Vagina (tissue), 2 donors: ENCODE data around the gene EP400. TPM values are rescaled to one million over a fixed set of nuclear protein-coding genes. Genes with fewer than 3 reads are reported as not detected.

Source experiments
- DNase-seq, 2 donors: peaks; one replicate each; pipeline ENCODE4 v3.0.0-alpha.2; 2017; ENCODE audit errors: extremely low spot score in 2 of 2
- H3K27ac ChIP-seq: fragments of 200-600 bp; sonication (generic); one replicate; pipeline ENCODE4 v1.5.1; 2019
- H3K27me3 ChIP-seq: fragments of 200-600 bp; sonication (generic); one replicate; pipeline ENCODE4 v1.5.1; 2019
- H3K36me3 ChIP-seq, 2 donors: fragments of 200-600 bp; sonication (generic); one replicate each; pipeline ENCODE4 v1.5.1; 2017 to 2019
- H3K4me1 ChIP-seq: fragments of 200-600 bp; sonication (generic); one replicate; pipeline ENCODE4 v1.5.1; 2019
- H3K4me3 ChIP-seq, 2 donors: fragments of 200-600 bp; sonication (generic); 1 replicate in 1 of 2; 2 replicates in 1 of 2; pipeline ENCODE4 v1.5.1; 2016 to 2019
- H3K9me3 ChIP-seq: fragments of 200-600 bp; sonication (generic); one replicate; pipeline ENCODE4 v1.5.1; 2019
- CTCF ChIP-seq, 3 experiments: fragments of 450-650 bp in 2 of 3; fragments of 200-600 bp in 1 of 3; sonication (generic) in 1 of 3; IDR thresholded peaks; one replicate each; pipeline ENCODE4 v1.5.1; 2017 to 2019; ENCODE audit warnings: antibody characterized with exemption in 3 of 3, mild to moderate bottlenecking in 2 of 3, moderate library complexity in 2 of 3
- POLR2A ChIP-seq, 2 donors: fragments of 450-650 bp; IDR thresholded peaks; one replicate each; pipeline ENCODE4 v1.6.1; 2017; ENCODE audit warnings: antibody characterized with exemption in 2 of 2, mild to moderate bottlenecking in 2 of 2, moderate library complexity in 2 of 2
- POLR2AphosphoS5 ChIP-seq, 2 donors: sonication (generic); formaldehyde crosslinking; IDR thresholded peaks; one replicate each; pipeline ENCODE4 v1.9.0; 2017; ENCODE audit warnings: antibody characterized with exemption in 2 of 2, mild to moderate bottlenecking in 2 of 2, low read depth in 1 of 2; ENCODE audit not compliant: insufficient read depth in 1 of 2
- intact Hi-C: fragments of 100-400 bp; cut with DNase I; formaldehyde crosslinking; loops from one replicate; pipeline ENCODE4 v1.15.1; 2023
- total RNA-seq: library from RNA; depleted of rRNA; stranded (reverse); fragments of >200 nt; gene quantifications from one replicate; pipeline ENCODE4 v1.2.3, GENCODE V29; 2016

The EP400 gene
- total RNA-seq, 1 donor from 2014 or later, result 35.6 TPM

DNA sequence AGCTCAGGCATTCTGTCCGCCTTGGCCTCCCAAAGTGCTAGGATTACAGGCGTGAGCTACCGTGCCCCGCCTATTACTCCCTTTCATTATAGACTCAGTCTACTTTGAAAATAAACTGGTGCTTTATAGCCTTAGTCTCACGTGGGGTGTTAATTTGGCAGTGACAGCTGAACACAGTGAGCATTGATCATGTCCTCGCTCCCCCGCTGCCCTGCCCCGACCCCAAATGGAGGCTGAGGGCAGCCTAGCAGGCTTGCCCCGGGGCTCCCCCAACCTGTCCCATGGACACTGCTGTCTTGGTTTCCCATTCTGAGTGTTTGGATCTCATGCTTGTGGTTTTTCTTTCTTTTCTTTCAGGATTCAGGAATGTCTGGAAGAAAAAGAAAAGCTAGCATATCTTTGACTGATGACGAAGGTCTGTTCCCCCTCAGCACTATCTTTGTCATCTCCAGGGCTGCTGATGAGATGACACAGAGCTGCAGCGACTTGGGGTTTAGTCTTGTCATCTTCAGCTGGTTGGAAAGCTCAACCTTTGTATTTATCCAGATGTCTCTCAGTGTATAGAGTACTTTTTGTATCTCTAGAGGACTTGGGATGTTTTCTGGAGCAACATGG lies 42.2 kb downstream of the EP400 start:
- DNase-seq, result no peak
- no peak overlapping the region for H3K27ac ChIP-seq
- no peak overlapping the region for H3K4me3 ChIP-seq
- H3K9me3 ChIP-seq, result no peaks in the 10 kb centered on the region
- no peaks in the 10 kb centered on the region for H3K4me1 ChIP-seq
- no peaks in the 10 kb centered on the region for H3K27me3 ChIP-seq
- intact Hi-C loops, result no loop called here
- peaks cover 0 to 75% of the 10 kb centered on the region in 2 donors for H3K36me3 ChIP-seq
- TF ChIP-seq POLR2AphosphoS5 (IDR thresholded peaks at IDR 0.05; ENCODE audit: insufficient read depth in 1 of 2, low read depth in 1 of 2) (no peak), CTCF (IDR thresholded peaks at IDR 0.05) (no peak)

GRCh38 chr12:131994589-131994988 lies 44.8 kb downstream of the EP400 start:
- intact Hi-C loops, result no loop called here
- Histone ChIP-seq H3K27ac (no peak overlapping the region), H3K27me3 (no peaks in the 10 kb centered on the region), H3K9me3 (no peaks in the 10 kb centered on the region), H3K4me1 (no peaks in the 10 kb centered on the region), H3K36me3 (peaks cover 0 to 54% of the 10 kb centered on the region in 2 donors), H3K4me3 (no peak overlapping the region)
- DNase-seq, result no peak
- TF ChIP-seq POLR2A (IDR thresholded peaks at IDR 0.05) (no peak), POLR2AphosphoS5 (IDR thresholded peaks at IDR 0.05; ENCODE audit: insufficient read depth in 1 of 2, low read depth in 1 of 2) (no peak), CTCF (IDR thresholded peaks at IDR 0.05) (no peak)

- no peak overlapping the region for H3K27ac ChIP-seq
- H3K27me3 ChIP-seq, result no peaks in the 10 kb centered on the region
- H3K9me3 ChIP-seq, result no peaks in the 10 kb centered on the region
- TF ChIP-seq CTCF (IDR thresholded peaks at IDR 0.05), result no peak
- no peak for TF ChIP-seq POLR2AphosphoS5 (IDR thresholded peaks at IDR 0.05; ENCODE audit: insufficient read depth in 1 of 2, low read depth in 1 of 2)
- TF ChIP-seq POLR2A (IDR thresholded peaks at IDR 0.05), result no peak
- intact Hi-C loops, result no loop called here
- H3K4me1 ChIP-seq, result no peaks in the 10 kb centered on the region
- no peak for DNase-seq
- H3K36me3 ChIP-seq, result peaks cover 0 to under 1% of the 10 kb centered on the region in 2 donors
- no peak overlapping the region for H3K4me3 ChIP-seq
Measured at GRCh38 chr12:132000286-132000872, 50.6 kb downstream of the EP400 start.

DNA sequence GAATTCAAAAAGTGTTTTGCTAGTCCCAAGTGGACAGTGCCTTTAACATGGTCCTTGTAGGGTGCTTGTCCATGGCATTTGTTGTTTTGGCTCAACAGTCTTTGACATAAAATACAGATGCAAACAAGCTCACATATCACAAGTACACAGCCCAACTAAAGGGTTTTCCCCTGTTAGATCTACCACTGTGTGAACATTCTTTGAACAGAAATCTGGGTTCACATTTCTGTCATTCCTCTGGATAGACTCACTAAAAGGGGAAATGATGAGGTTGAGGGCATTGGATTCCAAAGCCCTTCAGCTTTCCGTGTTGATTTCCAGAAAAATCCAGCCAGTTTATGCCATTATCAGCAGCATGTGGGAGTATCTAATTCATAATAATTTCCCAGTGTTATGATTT lies 54.1 kb downstream of the EP400 start:
- Histone ChIP-seq H3K4me1 (no peaks in the 10 kb centered on the region), H3K9me3 (no peaks in the 10 kb centered on the region), H3K27ac (no peak overlapping the region), H3K36me3 (peaks cover 0 to 28% of the 10 kb centered on the region in 2 donors), H3K27me3 (no peaks in the 10 kb centered on the region), H3K4me3 (no peak overlapping the region)
- TF ChIP-seq CTCF (IDR thresholded peaks at IDR 0.05) (no peak), POLR2AphosphoS5 (IDR thresholded peaks at IDR 0.05; ENCODE audit: insufficient read depth in 1 of 2, low read depth in 1 of 2) (no peak), POLR2A (IDR thresholded peaks at IDR 0.05) (no peak)
- DNase-seq, result no peak
- intact Hi-C loops, result no loop called here

DNA sequence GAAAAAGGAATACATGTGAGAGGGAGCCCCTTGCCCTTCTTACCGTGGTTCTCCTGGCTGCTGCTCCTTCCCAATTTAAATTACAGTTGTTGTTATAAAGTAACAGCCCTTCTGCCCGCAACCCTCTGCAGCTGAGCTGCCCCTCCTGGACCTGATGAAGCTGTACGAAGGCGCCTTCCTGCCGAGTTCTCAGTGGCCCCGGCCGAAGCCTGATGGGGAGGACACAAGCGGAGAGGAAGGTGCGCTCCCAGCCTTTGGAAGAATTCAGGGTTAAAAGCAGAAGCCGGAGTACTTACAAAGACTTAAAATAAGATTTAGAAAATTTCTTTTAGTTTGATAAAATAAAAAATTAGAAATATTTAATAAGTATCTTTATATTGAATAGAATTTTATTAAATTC lies 55.2 kb downstream of the EP400 start:
- intact Hi-C loops, result no loop called here
- Histone ChIP-seq H3K27ac (no peak overlapping the region), H3K4me3 (no peak overlapping the region), H3K4me1 (no peaks in the 10 kb centered on the region), H3K27me3 (no peaks in the 10 kb centered on the region), H3K9me3 (no peaks in the 10 kb centered on the region), H3K36me3 (peaks cover 0 to 32% of the 10 kb centered on the region in 2 donors)
- no peak for TF ChIP-seq POLR2AphosphoS5 (IDR thresholded peaks at IDR 0.05; ENCODE audit: insufficient read depth in 1 of 2, low read depth in 1 of 2)
- TF ChIP-seq POLR2A (IDR thresholded peaks at IDR 0.05), result no peak
- TF ChIP-seq CTCF (IDR thresholded peaks at IDR 0.05), result no peak
- no peak for DNase-seq
